ENCODE data around the gene DNAJC3.
"Not testable (repeated sequence)": the region's sequence is repeated elsewhere in the genome, so short reads cannot be mapped to it uniquely, and the experiment has no call there.

The DNAJC3 gene

GRCh38 chr13:95676105-95676761, 706 bp upstream of the DNAJC3 start:
- DNase-seq: no peak

- DNase-seq: peak; percentile 22
These were observed 776 bp downstream of the DNAJC3 start for GRCh38 chr13:95677564-95678266.

GRCh38 chr13:95678967-95679366, 2.0 kb downstream of the DNAJC3 start:
- no peak for DNase-seq

DNA sequence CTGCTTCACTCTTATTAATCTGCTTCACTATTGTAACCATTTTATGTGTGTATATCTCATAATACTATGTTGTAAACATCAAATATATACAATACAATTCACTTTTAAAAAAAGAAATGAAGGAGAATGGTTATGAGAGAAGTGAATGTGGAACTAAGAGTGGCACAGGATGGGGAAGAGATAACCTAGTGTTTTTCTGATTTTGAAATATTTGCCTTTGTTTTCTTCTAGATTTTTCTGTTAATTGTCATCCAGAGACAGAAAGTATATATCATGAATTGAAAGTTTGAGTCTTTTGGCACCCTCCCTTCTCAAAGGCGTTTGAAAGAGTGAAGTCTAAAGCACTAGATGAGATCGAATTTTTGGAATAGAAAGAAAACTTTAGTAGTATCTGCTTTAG, 2.8 kb downstream of the DNAJC3 start:
- DNase-seq: no peak

GRCh38 chr13:95684418-95684817, 7.5 kb downstream of the DNAJC3 start:
- DNase-seq: no peak

DNA sequence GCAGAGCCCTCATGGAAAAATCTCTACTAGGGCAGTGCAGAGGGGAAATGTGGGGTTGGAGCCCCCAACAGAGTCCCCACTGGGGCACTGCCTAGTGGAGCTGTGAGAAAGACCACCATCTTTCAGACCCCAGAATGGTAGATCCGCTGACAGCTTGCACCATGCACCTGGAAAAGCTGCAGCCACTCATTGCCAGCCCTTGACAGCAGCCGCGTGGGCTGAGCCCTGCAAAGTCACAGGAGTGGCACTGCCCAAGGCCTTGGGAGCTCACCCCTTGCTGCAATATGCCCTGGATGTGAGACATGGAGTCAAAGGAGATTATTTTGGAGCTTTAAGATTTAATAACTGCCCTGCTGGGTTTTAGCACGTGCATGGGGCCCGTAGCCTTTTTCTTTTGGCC, 8.0 kb downstream of the DNAJC3 start:
- not testable (repeated sequence) for DNase-seq

- no peak for DNase-seq
These were observed 12.6 kb downstream of the DNAJC3 start for GRCh38 chr13:95689582-95689926.

- DNase-seq: not testable (repeated sequence)
These were observed 14.0 kb downstream of the DNAJC3 start for GRCh38 chr13:95690986-95691385.

DNA sequence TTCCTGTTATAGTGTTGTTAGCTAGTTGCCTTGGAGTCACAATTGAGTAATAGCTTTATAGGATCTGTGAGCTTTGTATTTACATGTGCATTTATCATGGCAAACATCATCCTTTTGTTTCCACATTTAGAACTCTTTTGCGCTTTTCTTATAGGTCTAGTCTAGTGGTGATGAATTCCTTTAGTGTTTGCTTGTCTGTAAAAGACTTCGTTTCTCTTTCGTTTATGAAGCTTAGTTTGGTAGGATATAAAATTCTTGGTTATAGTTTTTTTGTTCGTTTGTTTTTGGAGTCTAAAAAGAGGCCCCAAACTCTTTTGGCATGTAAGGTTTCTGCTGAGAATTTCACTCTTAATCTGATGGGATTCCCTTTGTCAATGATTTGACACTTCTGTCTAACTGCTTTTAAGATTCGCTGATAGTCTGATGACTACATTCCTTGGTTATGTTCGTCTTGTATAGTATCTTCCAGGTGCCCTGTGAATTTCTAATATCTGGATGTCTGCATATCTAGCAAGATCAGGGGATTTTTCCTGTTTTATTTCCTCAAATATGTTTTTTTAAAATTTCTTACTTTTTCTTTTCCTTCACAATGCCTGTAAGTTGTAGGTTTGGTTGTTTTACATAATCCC, 20.2 kb downstream of the DNAJC3 start:
- no peak for DNase-seq

GRCh38 chr13:95698047-95698749, 21.3 kb downstream of the DNAJC3 start:
- DNase-seq: no peak

DNA sequence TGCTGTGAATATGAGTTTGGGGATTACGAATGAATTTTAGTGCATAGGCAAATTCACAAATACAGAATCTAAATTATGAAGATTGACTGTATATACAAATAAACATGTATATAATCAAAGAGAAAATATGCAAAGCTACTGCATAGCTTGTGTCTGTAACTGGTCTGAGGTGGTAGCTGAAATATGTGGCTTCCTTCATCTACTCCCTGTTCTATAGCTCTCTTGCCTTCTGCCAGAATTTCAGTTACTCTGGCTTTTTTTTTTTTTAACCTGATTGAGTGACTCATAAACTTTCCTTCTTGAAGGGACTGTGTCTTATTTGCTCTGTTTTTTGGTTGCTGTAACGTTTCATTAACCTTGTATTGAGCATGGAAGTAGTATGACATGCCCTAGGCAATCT, 26.6 kb downstream of the DNAJC3 start:
- DNase-seq: no peak

DNA sequence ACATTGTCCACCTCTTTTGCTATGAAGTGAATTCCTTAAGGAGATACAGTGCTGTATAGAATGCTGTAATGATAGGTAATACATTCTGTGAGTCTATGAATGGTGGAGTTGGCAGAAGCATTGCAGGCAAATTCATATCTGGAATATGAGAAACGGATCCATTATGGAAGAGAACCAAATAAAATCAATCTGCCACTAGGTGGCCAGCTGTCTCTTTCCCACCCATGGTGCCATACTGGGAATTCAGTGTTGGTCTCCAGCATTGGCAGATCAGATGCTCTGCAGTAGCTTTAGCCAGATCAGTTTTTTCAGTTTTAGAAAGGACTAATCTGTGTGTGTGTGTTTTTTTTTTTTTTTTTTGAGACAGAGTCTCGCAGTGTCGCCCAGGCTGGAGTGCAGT, 27.6 kb downstream of the DNAJC3 start:
- DNase-seq: no peak

DNA sequence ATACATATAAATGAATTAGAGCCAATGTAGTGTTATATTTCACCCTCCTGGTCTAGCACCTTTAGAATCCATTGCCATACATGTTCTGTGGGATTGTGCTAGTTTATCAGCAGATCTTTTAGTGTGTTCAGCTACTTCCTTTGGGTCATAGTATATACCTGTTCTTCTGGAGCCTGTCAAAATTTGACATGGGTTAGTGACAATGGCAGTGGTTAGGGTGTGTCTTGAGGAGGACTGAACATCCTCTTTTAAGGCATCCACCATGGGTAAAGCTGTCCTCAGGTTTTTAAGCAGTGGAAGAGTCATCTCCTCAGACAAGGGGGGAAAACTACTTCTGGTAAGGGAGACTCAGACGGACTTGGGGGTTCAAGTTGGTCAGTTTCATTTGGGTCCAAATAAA, 29.4 kb downstream of the DNAJC3 start:
- no peak for DNase-seq

- no peak for DNase-seq
These were observed 30.1 kb downstream of the DNAJC3 start for GRCh38 chr13:95707035-95707434.

GRCh38 chr13:95707442-95708390, 30.8 kb downstream of the DNAJC3 start:
- no peak for DNase-seq

GRCh38 chr13:95708391-95708774, 31.4 kb downstream of the DNAJC3 start:
- no peak for DNase-seq

GRCh38 chr13:95708811-95709500, 32.0 kb downstream of the DNAJC3 start:
- DNase-seq: no peak

DNA sequence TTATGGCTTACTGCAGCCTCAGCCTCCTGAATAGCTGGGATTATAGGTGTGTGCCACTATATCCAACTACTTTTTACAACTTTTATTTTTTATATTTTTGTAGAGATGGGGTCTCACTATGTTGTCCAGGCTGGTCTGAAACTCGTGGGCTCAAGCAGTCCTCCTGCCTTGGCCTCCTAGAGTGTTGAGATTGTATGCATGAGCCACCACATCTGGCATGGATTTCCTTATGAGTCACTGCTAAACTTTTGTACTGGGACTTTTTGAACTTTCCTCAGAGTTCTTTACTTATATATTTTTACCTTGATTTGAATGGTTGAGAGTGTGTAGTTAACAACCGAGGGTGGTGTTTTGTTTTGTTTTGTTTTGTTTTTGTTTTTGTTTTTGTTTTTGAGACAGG, 33.4 kb downstream of the DNAJC3 start:
- DNase-seq: no peak

DNA sequence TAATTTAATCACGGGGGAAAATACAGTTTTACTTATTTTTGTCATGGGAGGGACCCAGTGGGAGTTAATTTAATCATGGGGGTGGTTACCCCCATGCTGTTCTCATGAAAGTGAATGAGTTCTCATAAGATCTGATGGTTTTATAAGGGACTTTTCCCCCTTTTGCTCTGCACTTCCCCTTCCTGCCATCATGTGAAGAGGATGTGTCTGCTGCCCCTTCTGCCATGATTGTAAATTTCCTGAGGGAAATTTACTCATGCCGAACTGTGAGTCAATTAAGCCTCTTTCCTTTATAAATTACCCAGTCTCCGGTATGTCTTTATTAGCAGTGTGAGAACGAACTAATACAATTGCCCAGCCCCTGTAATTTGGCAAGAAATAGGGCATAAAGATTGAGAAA, 35.9 kb downstream of the DNAJC3 start:
- not testable (repeated sequence) for DNase-seq

GRCh38 chr13:95713651-95714050, 36.7 kb downstream of the DNAJC3 start:
- DNase-seq: no peak

DNA sequence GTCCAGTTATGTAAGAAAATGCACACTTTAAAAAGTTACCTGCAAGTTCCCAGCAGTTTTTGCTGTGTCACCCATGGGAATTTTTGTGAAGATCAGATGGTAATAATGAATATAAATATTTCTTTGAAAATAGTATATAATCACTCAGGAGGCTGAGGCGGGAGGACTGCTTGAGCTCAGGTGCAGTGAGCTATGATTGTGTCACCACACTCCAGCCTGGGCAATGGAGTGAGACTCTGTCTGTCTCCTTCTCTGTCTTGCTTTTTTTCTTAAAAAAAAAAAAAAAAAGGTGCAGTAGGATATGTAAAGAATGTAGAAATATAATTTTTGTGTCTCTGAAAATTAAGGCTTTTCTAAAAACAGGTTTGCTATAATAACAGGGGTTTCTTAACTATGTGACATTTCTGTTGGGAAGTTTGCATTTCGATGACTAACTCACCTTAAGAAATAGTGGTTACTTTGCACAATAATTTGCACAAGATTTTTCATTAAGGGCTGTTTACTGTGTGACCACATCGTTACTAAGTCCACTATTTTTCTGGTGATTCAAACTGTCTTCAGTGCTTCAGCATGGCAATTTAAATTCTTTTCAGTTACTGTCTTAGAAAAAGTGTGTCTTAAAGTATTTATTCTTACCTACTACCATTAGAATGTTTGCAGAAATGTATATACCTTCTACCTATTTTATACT, 37.3 kb downstream of the DNAJC3 start:
- no peak for DNase-seq

All from right hindlimb (tissue), 1 donor.